ENCODE results near the gene CTSF.

DNA sequence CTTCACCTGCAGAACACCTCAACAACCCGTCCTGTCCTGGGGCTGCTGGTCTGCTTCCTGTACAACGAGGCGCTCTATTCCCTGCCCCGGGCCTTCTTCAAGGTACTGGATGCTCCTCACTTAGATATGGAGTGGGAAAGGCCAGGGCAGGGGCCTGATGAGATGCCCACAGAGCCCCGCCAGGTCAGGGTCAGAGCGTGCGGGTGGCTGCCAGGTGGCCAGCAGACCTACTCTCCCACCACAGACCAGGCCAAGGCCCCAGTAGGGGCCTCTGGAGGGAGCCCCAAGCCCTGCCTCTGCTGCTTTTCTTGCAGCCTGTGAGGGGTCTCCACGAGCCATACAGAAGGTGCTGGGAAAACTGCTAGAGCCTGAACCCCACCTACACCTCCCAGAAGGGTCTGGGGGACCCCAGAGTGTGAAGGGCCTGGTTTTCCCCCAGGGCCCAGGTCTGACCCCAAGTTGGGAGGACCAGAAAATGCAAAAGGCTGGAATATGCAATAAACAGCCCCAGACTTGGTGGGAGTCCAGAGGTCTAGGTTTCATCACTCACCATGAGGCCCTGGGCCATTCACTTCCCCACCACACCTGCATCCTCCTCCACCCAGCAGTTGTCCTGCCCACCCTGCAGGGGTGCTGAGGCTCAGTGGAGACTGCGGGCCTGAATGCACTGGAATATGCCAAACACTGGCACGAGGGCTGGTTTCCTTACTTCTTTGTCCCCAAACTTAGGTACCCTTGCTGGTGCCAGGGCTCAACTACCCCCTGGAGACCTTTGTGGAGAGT is 37.3 kb downstream of the CTSF start:
- TF ChIP-seq, protein P1, sequence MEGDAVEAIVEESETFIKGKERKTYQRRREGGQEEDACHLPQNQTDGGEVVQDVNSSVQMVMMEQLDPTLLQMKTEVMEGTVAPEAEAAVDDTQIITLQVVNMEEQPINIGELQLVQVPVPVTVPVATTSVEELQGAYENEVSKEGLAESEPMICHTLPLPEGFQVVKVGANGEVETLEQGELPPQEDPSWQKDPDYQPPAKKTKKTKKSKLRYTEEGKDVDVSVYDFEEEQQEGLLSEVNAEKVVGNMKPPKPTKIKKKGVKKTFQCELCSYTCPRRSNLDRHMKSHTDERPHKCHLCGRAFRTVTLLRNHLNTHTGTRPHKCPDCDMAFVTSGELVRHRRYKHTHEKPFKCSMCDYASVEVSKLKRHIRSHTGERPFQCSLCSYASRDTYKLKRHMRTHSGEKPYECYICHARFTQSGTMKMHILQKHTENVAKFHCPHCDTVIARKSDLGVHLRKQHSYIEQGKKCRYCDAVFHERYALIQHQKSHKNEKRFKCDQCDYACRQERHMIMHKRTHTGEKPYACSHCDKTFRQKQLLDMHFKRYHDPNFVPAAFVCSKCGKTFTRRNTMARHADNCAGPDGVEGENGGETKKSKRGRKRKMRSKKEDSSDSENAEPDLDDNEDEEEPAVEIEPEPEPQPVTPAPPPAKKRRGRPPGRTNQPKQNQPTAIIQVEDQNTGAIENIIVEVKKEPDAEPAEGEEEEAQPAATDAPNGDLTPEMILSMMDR (conservative IDR thresholded peaks at IDR 0.05; ENCODE audit: low read length), result no peak
- no peak for TF ChIP-seq EZH2phosphoT487 (IDR thresholded peaks at IDR 0.05; ENCODE audit: borderline replicate concordance, low read depth, low read length)
